HUES64 (cell line): ENCODE measurements around the gene STARD3.
"Not testable (repeated sequence)": the region's sequence is repeated elsewhere in the genome, so short reads cannot be mapped to it uniquely, and the experiment has no call there.

Source experiments
- H3K27ac ChIP-seq: 2 replicates; pipeline ENCODE4 v1.7.0; 2013; ENCODE audit warnings: low read depth, low read length, inconsistent platforms
- H3K27me3 ChIP-seq: 2 replicates; pipeline ENCODE4 v1.6.1; 2013; ENCODE audit warnings: mild to moderate bottlenecking, low read length; ENCODE audit not compliant: insufficient read depth
- H3K36me3 ChIP-seq: 2 replicates; pipeline ENCODE4 v1.6.1; 2013; ENCODE audit warnings: mild to moderate bottlenecking, low read length; ENCODE audit not compliant: insufficient read depth
- H3K4me1 ChIP-seq: 2 replicates; pipeline ENCODE4 v1.6.1; 2013; ENCODE audit warnings: mild to moderate bottlenecking, low read length, moderate library complexity; ENCODE audit not compliant: insufficient read depth
- H3K4me3 ChIP-seq: 2 replicates; pipeline ENCODE4 v1.5.1; 2013; ENCODE audit warnings: mild to moderate bottlenecking, low read length, moderate library complexity
- H3K9ac ChIP-seq: 2 replicates; pipeline ENCODE4 v1.6.1; 2013; ENCODE audit warnings: mild to moderate bottlenecking, low read depth, low read length
- H3K9me3 ChIP-seq: 2 replicates; pipeline ENCODE4 v1.6.1; 2013; ENCODE audit warnings: low read depth, low read length; ENCODE audit not compliant: insufficient read depth
- WGBS: fragments of 150-250, 120-280 bp; methylation state at CpG from one replicate; pipeline ENCODE4 v1.1.7; 2013; ENCODE audit warnings: missing lambda C conversion rate; 5-methylcytosine and 5-hydroxymethylcytosine counted together

STARD3 gene

DNA sequence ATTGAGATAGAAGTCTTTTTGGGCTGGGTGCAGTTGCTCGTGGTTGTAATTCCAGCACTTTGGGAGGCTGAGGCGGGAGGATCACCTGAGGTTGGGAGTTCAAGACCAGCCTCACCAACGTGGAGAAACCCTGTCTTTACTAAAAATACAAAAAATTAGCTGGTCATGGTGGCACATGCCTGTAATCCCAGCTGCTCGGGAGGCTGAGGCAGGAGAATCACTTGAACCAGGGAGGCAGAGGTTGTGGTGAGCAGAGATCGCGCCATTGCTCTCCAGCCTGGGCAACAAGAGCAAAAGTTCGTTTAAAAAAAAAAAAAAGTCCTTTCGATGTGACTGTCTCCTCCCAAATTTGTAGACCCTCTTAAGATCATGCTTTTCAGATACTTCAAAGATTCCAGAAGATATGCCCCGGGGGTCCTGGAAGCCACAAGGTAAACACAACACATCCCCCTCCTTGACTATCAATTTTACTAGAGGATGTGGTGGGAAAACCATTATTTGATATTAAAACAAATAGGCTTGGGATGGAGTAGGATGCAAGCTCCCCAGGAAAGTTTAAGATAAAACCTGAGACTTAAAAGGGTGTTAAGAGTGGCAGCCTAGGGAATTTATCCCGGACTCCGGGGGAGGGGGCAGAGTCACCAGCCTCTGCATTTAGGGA is 62.3 kb downstream of the STARD3 start:
- not testable (repeated sequence) for H3K27me3 ChIP-seq, H3K9me3 ChIP-seq, H3K36me3 ChIP-seq
- Histone ChIP-seq H3K4me1 (peaks cover 46% of the 10 kb centered on the region), H3K4me3 (peak overlapping the region; percentile 85), H3K27ac (peak overlapping the region; percentile 84), H3K9ac (peak overlapping the region; percentile 82)
- WGBS = 41% methylated on average over 11 of the region's 11 CpGs

- Histone ChIP-seq H3K9me3 (no peaks in the 10 kb centered on the region), H3K4me3 (peak within 1 kb of the TSS; percentile 85), H3K27me3 (no peaks in the 10 kb centered on the region), H3K9ac (peak within 1 kb of the TSS; percentile 82), H3K36me3 (peaks cover 5% of the 10 kb centered on the region), H3K4me1 (peaks cover 46% of the 10 kb centered on the region), H3K27ac (peak within 1 kb of the TSS; percentile 84)
- under 1% methylated on average over 20 of the region's 20 CpGs for WGBS
These were observed 62.8 kb downstream of the STARD3 start, which contains the start of gene ERBB2 for GRCh38 chr17:39699818-39700147. TSS of gene ERBB2 (plus strand) at chr17:39700064. CDS start at chr17:39700239, 175 bp downstream.

- H3K27ac ChIP-seq = peak overlapping the region; percentile 84
- no peaks in the 10 kb centered on the region for H3K9me3 ChIP-seq
- H3K27me3 ChIP-seq = no peaks in the 10 kb centered on the region
- peaks cover 45% of the 10 kb centered on the region for H3K4me1 ChIP-seq
- WGBS = under 1% methylated on average over 55 of the region's 57 CpGs
- H3K4me3 ChIP-seq = peak overlapping the region; percentile 85
- H3K36me3 ChIP-seq = peaks cover 5% of the 10 kb centered on the region
- peak overlapping the region; percentile 82 for H3K9ac ChIP-seq
These were observed 63.4 kb downstream of the STARD3 start for GRCh38 chr17:39700148-39700987.

- no peaks in the 10 kb centered on the region for H3K27me3 ChIP-seq
- H3K4me3 ChIP-seq = peak overlapping the region; percentile 85
- peaks cover 8% of the 10 kb centered on the region for H3K36me3 ChIP-seq
- peaks cover 46% of the 10 kb centered on the region for H3K4me1 ChIP-seq
- WGBS = 11% methylated on average over 10 of the region's 10 CpGs
- H3K27ac ChIP-seq = no peak overlapping the region; the same call in 1 of the 2 replicates
- H3K9me3 ChIP-seq = no peaks in the 10 kb centered on the region
- peak overlapping the region; percentile 82 for H3K9ac ChIP-seq
These were observed 64.3 kb downstream of the STARD3 start for GRCh38 chr17:39701012-39701783.

DNA sequence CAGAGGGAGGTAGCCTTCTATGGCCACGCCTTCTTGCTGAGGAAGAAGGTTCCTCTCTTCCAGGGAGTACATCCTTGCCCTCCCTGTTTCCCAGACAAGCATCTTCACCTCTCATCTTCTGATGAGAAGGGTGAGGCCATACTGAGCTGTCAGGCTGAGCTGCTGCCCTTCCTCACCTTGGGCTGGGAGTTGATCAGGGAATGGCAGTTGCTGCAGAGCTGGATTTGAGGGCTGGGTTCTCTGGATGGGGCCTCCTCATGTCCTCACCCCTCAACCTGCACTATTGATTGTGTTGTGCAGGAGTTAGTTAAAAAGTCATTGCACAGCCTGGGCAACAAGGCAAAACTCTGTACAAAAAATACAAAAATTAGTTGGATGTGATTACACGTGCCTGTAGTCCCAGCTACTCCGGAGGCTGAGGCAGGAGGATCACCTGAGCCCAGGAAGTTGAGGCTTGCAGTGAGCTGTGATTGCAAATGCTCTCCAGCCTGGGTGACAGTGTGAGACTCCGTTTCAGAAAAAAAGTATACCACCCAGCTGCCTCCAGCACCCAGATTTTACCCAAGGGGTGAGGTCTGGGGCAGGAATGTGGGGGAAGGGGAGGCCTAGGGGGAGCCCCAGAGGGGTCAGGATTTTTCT is 65.0 kb downstream of the STARD3 start:
- no peaks in the 10 kb centered on the region for H3K27me3 ChIP-seq
- no peaks in the 10 kb centered on the region for H3K9me3 ChIP-seq
- H3K36me3 ChIP-seq = peaks cover 15% of the 10 kb centered on the region
- WGBS = 77% methylated on average over 4 of the region's 4 CpGs
- peak overlapping the region; percentile 85 for H3K4me3 ChIP-seq
- peak overlapping the region; percentile 82; the same call in 1 of the 2 replicates for H3K9ac ChIP-seq
- H3K4me1 ChIP-seq = peaks cover 39% of the 10 kb centered on the region
- H3K27ac ChIP-seq = no peak overlapping the region; the same call in 1 of the 2 replicates

GRCh38 chr17:39702901-39703893 is 66.3 kb downstream of the STARD3 start:
- Histone ChIP-seq H3K4me1 (peaks cover 37% of the 10 kb centered on the region), H3K4me3 (peak overlapping the region; percentile 85; the same call in 1 of the 2 replicates), H3K9me3 (no peaks in the 10 kb centered on the region), H3K36me3 (peaks cover 27% of the 10 kb centered on the region), H3K9ac (no peak overlapping the region), H3K27ac (peak overlapping the region; percentile 37; the same call in 1 of the 2 replicates), H3K27me3 (no peaks in the 10 kb centered on the region)
- whole genome bisulfite sequencing = 77% methylated on average over 10 of the region's 12 CpGs

DNA sequence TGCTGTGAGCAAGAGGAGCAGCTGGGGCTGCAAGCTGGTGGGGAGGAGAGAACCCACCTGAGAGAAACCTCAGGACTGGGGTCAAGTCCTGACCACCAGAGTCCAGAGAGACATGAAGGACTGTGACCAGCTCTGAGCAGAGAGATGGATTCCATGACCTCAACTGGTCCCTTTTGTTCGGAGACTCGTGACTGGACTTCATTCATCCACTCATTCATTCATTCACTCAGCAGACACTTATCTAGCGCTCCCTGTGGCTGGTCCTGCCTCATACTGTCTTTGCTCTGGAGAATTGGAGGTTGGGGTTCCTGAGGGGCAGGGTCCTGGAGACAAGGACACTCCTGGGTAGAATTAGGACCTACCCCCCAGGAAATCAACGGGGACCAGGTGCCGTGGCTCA is 67.0 kb downstream of the STARD3 start:
- H3K36me3 ChIP-seq = peaks cover 34% of the 10 kb centered on the region
- H3K27me3 ChIP-seq = no peaks in the 10 kb centered on the region
- peak overlapping the region; percentile 33; the same call in 1 of the 2 replicates for H3K27ac ChIP-seq
- H3K4me3 ChIP-seq = no peak overlapping the region
- no peak overlapping the region for H3K9ac ChIP-seq
- peaks cover 36% of the 10 kb centered on the region for H3K4me1 ChIP-seq
- H3K9me3 ChIP-seq = no peaks in the 10 kb centered on the region
- WGBS = 88% methylated on average over 5 of the region's 5 CpGs

DNA sequence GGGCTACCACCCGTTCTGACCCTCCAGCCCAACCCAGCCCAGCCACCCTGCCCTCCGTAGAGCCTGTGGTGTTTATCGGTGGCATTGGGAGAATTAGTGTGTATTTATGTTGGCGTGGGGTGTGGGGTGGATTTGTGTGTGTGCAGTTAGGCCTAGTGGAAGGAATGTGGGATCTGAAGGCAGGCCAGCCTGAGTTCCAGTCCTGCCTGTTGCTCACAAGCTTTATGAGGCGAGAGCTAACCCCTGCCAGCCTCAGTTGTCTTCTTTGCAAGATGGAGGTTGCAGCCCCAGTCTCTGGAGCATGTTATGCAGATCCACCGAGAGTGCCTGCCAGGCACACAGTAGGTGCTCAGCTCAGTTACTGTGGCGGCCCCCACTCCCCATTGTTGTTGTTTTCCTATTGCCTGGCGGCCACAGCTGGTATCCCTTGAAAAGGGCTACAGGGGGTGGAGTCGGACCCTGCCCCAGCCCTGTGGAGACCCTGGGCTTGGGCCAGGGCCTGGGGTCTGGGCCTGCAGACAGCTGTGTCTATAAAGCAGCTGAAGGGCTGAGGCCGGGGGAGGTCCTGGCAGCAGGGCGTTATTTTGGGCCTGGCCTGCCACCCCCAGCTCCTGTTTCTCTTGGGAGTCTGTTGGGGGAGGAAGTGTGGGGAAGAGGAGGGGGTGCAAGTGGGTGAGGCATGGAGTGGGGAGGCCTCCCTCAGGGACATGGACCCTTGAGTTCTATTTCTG is 68.0 kb downstream of the STARD3 start:
- peak overlapping the region; percentile 79 for H3K27ac ChIP-seq
- peaks cover 45% of the 10 kb centered on the region for H3K36me3 ChIP-seq
- H3K27me3 ChIP-seq = no peaks in the 10 kb centered on the region
- 53% methylated on average over 11 of the region's 11 CpGs for WGBS
- no peaks in the 10 kb centered on the region for H3K9me3 ChIP-seq
- H3K9ac ChIP-seq = no peak overlapping the region
- peaks cover 34% of the 10 kb centered on the region for H3K4me1 ChIP-seq
- no peak overlapping the region for H3K4me3 ChIP-seq

DNA sequence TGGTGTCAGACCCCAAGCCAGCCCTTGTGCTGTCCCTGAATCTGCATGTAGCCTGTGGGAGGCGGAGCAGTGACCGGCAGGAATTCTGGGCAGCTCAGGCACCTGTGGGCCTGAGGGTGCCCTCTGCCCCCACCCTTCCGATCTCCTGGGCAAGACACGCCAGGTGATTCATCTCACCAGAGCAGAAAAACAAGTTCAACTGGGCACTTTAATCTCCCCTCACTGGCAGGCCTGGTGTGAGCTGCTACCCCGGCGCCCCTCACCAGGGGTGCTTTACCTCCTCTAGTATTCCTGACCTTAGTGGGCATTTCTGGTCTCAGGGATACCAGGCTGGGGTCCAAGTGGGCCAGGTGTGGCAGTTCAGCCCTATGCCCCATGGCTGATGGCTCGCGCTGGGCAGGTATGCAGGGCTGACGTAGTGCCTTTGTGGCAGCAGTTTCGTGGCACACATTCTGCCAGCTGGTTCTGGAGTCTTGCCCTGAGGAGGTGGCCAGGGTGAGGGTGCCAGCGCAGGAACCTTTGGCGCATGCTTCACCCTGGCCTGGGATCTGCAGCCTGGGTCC is 68.9 kb downstream of the STARD3 start:
- Histone ChIP-seq H3K9me3 (no peaks in the 10 kb centered on the region), H3K4me1 (peaks cover 34% of the 10 kb centered on the region), H3K4me3 (no peak overlapping the region), H3K36me3 (peaks cover 54% of the 10 kb centered on the region), H3K9ac (no peak overlapping the region), H3K27ac (peak overlapping the region; percentile 79), H3K27me3 (no peaks in the 10 kb centered on the region)
- WGBS = 91% methylated on average over 12 of the region's 12 CpGs
